Measurements from ENCODE around the gene SLC11A2.
A peak's percentile ranks its signal among the peaks of the same experiment; 100 is the strongest.
"Not testable (repeated sequence)": the region's sequence is repeated elsewhere in the genome, so short reads cannot be mapped to it uniquely, and the experiment has no call there.

The SLC11A2 gene

GRCh38 chr12:51025338-51025835, 797 bp downstream of the SLC11A2 start:
- DNase-seq: peak; percentile 16

- DNase-seq: no peak
Measured at GRCh38 chr12:51023625-51024382, 2.4 kb downstream of the SLC11A2 start.

GRCh38 chr12:51021694-51022093, 4.5 kb downstream of the SLC11A2 start:
- DNase-seq: no peak

GRCh38 chr12:51020448-51021182, 5.6 kb downstream of the SLC11A2 start:
- DNase-seq: peak; percentile 58

GRCh38 chr12:51019927-51020326, 6.3 kb downstream of the SLC11A2 start:
- no peak for DNase-seq

- no peak for DNase-seq
Measured at GRCh38 chr12:51018956-51019355, 7.2 kb downstream of the SLC11A2 start.

- no peak for DNase-seq
Measured at GRCh38 chr12:51017452-51017851, 8.7 kb downstream of the SLC11A2 start.

- not testable (repeated sequence) for DNase-seq
Measured at GRCh38 chr12:51014467-51014866, 11.7 kb downstream of the SLC11A2 start.

- no peak for DNase-seq
Measured at GRCh38 chr12:51013441-51013840, 12.7 kb downstream of the SLC11A2 start.

- no peak for DNase-seq
Measured at GRCh38 chr12:51012570-51013236, 13.5 kb downstream of the SLC11A2 start.

- DNase-seq: no peak
Measured at GRCh38 chr12:51011955-51012354, 14.2 kb downstream of the SLC11A2 start.

- no peak for DNase-seq
Measured at GRCh38 chr12:51009056-51009440, 17.1 kb downstream of the SLC11A2 start.

GRCh38 chr12:51008329-51009055, 17.7 kb downstream of the SLC11A2 start:
- no peak for DNase-seq

GRCh38 chr12:51005671-51006070, 20.5 kb downstream of the SLC11A2 start:
- no peak for DNase-seq

- DNase-seq: no peak
Measured at GRCh38 chr12:51005030-51005429, 21.2 kb downstream of the SLC11A2 start.

- no peak for DNase-seq
Measured at GRCh38 chr12:51004504-51004903, 21.7 kb downstream of the SLC11A2 start.

- no peak for DNase-seq
Measured at GRCh38 chr12:51001799-51002198, 24.4 kb downstream of the SLC11A2 start.

- DNase-seq: no peak
Measured at GRCh38 chr12:51000245-51000644, 25.9 kb downstream of the SLC11A2 start.

GRCh38 chr12:50999093-50999492, 27.1 kb downstream of the SLC11A2 start:
- no peak for DNase-seq

- DNase-seq: no peak
Measured at GRCh38 chr12:50992819-50993218, 33.4 kb downstream of the SLC11A2 start.

GRCh38 chr12:50991291-50991690, 34.9 kb downstream of the SLC11A2 start:
- DNase-seq: no peak

GRCh38 chr12:50990791-50991190, 35.4 kb downstream of the SLC11A2 start:
- no peak for DNase-seq

GRCh38 chr12:50990147-50990727, 35.9 kb downstream of the SLC11A2 start:
- DNase-seq: no peak

Data from GF-D8 (cell line).